Endodermal cell (in vitro differentiated cells): ENCODE data around the gene DNPEP. TPM values are rescaled to one million over a fixed set of nuclear protein-coding genes. Genes with fewer than 3 reads are reported as not detected.
"Not testable (repeated sequence)": the region's sequence is repeated elsewhere in the genome, so short reads cannot be mapped to it uniquely, and the experiment has no call there.

ENCODE experiments used
- DNase-seq: peaks from one replicate; pipeline ENCODE4 v3.0.0-alpha.2; 2017
- H3K27ac ChIP-seq: 2 replicates; pipeline ENCODE4 v1.5.1; 2013; ENCODE audit warnings: mild to moderate bottlenecking, low read depth, low read length, moderate library complexity
- H3K27me3 ChIP-seq: 2 replicates; pipeline ENCODE4 v1.6.1; 2013; ENCODE audit warnings: mild to moderate bottlenecking, low read length, moderate library complexity; ENCODE audit not compliant: insufficient read depth, control insufficient read depth, poor library complexity, severe bottlenecking
- H3K36me3 ChIP-seq: 2 replicates; pipeline ENCODE4 v1.7.0; 2013; ENCODE audit warnings: mild to moderate bottlenecking, low read length, moderate library complexity; ENCODE audit not compliant: control insufficient read depth, insufficient read depth
- H3K4me1 ChIP-seq: one replicate; pipeline ENCODE4 v1.7.0; 2013; ENCODE audit warnings: low read length; ENCODE audit not compliant: control insufficient read depth, insufficient read depth
- H3K4me3 ChIP-seq: 2 replicates; pipeline ENCODE4 v1.5.1; 2013; ENCODE audit warnings: mild to moderate bottlenecking, low read length, moderate library complexity
- H3K9ac ChIP-seq: 2 replicates; pipeline ENCODE4 v1.6.1; 2013; ENCODE audit warnings: mild to moderate bottlenecking, low read length, moderate library complexity; ENCODE audit not compliant: poor library complexity, severe bottlenecking; ENCODE audit errors: extremely low read depth
- H3K9me3 ChIP-seq: 2 replicates; pipeline ENCODE4 v1.6.1; 2013; ENCODE audit warnings: mild to moderate bottlenecking, low read length, moderate library complexity; ENCODE audit not compliant: control insufficient read depth
- H3K27ac Mint-ChIP-seq: 2 replicates; pipeline ENCODE4 v1.8.0; 2020; ENCODE audit warnings: mixed read lengths
- H3K27me3 Mint-ChIP-seq: 2 replicates; pipeline ENCODE4 v1.8.0; 2021; ENCODE audit warnings: mild to moderate bottlenecking, mixed read lengths; ENCODE audit not compliant: insufficient read depth
- H3K36me3 Mint-ChIP-seq: 2 replicates; pipeline ENCODE4 v1.8.0; 2020; ENCODE audit warnings: low read depth, mixed read lengths
- H3K4me1 Mint-ChIP-seq: 2 replicates; pipeline ENCODE4 v1.8.0; 2020; ENCODE audit warnings: mixed read lengths
- H3K4me3 Mint-ChIP-seq: 2 replicates; pipeline ENCODE4 v1.8.0; 2020; ENCODE audit warnings: mild to moderate bottlenecking, moderate library complexity, mixed read lengths
- H3K9me3 Mint-ChIP-seq: 2 replicates; pipeline ENCODE4 v1.8.0; 2020; ENCODE audit warnings: mild to moderate bottlenecking, mixed read lengths
- WGBS, 2 experiments: methylation state at CpG; one replicate each; pipeline versions ENCODE4 v1.1.5 to v1.1.7; 2013; ENCODE audit warnings: missing lambda C conversion rate in 2 of 2, mixed read lengths in 1 of 2; ENCODE audit not compliant: insufficient coverage in 1 of 2, insufficient read length in 1 of 2; 5-methylcytosine and 5-hydroxymethylcytosine counted together
- total RNA-seq, 2 donors: library from RNA; stranded (reverse); fragmentation: NEBNext Ultra II Directional in 1 of 2; extraction: Animal tissue kit (Norgen Biotek cat#: 25700) in 1 of 2; gene quantifications; 2 replicates in 1 of 2; 3 replicates in 1 of 2; pipeline ENCODE4 v1.2.1, GENCODE V29; 2021
- TF ChIP-seq, protein P1 (sequence below): fragments of 200-600 bp; sonication (generic); conservative IDR thresholded peaks from 2 replicates; pipeline ENCODE4 v1.5.0; 2021; ENCODE audit warnings: antibody characterized with exemption, mild to moderate bottlenecking

Gene DNPEP
- total RNA-seq, 2 donors from 2014 or later = 54.6 to 76.1 TPM

DNA sequence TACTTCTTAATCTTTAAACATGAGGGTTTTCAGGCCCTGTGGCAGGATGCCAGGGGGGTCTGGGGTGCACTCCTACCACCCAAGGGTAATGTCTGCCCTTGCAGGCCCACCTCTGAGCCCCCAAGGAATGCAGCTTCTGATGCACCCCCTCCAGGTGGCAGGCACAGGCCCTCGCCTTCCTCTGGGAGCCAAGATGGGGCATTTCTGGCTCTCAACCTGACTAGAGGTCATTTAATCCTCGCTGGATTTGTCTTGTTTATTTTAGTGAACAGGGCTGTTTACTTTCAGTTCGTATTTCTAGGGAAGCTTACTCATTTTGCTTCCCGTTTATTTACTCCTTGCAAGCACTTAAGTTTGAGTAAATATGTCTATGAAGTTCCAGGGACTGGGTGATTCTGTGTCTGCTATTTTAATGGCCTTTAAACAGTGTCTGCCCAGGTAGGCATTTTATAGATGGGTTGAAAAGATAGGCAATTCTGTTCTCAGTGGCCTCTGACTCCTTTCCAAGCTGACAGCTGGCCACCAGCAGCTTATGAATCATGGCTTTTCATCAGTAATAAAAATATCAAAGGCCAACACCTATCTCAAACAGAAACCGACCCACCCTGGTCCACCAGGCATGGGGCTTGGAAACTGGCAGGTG, 11.1 kb upstream of the DNPEP start:
- TF ChIP-seq, protein P1, sequence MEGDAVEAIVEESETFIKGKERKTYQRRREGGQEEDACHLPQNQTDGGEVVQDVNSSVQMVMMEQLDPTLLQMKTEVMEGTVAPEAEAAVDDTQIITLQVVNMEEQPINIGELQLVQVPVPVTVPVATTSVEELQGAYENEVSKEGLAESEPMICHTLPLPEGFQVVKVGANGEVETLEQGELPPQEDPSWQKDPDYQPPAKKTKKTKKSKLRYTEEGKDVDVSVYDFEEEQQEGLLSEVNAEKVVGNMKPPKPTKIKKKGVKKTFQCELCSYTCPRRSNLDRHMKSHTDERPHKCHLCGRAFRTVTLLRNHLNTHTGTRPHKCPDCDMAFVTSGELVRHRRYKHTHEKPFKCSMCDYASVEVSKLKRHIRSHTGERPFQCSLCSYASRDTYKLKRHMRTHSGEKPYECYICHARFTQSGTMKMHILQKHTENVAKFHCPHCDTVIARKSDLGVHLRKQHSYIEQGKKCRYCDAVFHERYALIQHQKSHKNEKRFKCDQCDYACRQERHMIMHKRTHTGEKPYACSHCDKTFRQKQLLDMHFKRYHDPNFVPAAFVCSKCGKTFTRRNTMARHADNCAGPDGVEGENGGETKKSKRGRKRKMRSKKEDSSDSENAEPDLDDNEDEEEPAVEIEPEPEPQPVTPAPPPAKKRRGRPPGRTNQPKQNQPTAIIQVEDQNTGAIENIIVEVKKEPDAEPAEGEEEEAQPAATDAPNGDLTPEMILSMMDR = no peak
- H3K9me3 Mint-ChIP-seq = no peaks in the 10 kb centered on the region
- H3K36me3 Mint-ChIP-seq = no peaks in the 10 kb centered on the region
- H3K27ac Mint-ChIP-seq = no peak overlapping the region
- 81 to 86% methylated on average over 1 to 5 of the region's 5 CpGs for WGBS, 2 experiments
- no peak overlapping the region for H3K27ac ChIP-seq
- H3K4me3 ChIP-seq = no peak overlapping the region
- H3K36me3 ChIP-seq = no peaks in the 10 kb centered on the region
- peaks cover 11% of the 10 kb centered on the region for H3K27me3 Mint-ChIP-seq
- H3K9me3 ChIP-seq = no peaks in the 10 kb centered on the region
- no peak overlapping the region for H3K9ac ChIP-seq
- DNase-seq = no peak
- peaks cover 28% of the 10 kb centered on the region for H3K4me1 ChIP-seq
- no peaks in the 10 kb centered on the region for H3K27me3 ChIP-seq
- H3K4me3 Mint-ChIP-seq = no peak overlapping the region
- peaks cover 31% of the 10 kb centered on the region for H3K4me1 Mint-ChIP-seq

GRCh38 chr2:219396863-219397457, 9.2 kb upstream of the DNPEP start:
- no peaks in the 10 kb centered on the region for H3K9me3 Mint-ChIP-seq
- no peak overlapping the region for H3K4me3 Mint-ChIP-seq
- Histone ChIP-seq H3K4me1 (peaks cover 21% of the 10 kb centered on the region), H3K9me3 (no peaks in the 10 kb centered on the region), H3K36me3 (no peaks in the 10 kb centered on the region), H3K4me3 (no peak overlapping the region), H3K27me3 (no peaks in the 10 kb centered on the region), H3K9ac (no peak overlapping the region), H3K27ac (no peak overlapping the region)
- H3K4me1 Mint-ChIP-seq = peaks cover 21% of the 10 kb centered on the region
- no peak for DNase-seq
- no peak overlapping the region for H3K27ac Mint-ChIP-seq
- H3K36me3 Mint-ChIP-seq = no peaks in the 10 kb centered on the region
- 86 to 100% methylated on average over 2 to 6 of the region's 6 CpGs for WGBS, 2 experiments
- TF ChIP-seq, protein P1 = no peak
- H3K27me3 Mint-ChIP-seq = peaks cover 17% of the 10 kb centered on the region

DNA sequence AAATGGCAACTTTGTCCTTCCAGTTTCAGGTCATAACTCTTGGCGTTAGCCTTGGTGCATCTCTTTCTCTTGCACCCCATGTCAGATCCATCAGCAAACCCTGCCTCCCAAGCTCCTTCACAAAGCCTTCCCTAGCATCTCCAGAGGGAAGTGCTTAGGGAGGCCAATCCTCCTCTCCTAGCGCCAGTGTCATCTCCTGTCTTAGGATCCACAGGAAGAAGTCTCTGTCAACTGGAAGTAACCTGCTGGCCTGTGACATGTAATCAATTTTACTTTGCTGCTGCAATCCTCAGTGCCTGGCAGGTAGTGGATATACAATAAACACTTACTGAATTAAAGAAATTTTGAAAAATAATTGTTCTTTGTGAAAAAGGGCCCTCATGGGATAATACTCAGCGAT, 7.9 kb upstream of the DNPEP start:
- Mint-ChIP-seq H3K27ac (no peak overlapping the region), H3K27me3 (peaks cover 17% of the 10 kb centered on the region), H3K36me3 (no peaks in the 10 kb centered on the region), H3K4me3 (no peak overlapping the region), H3K9me3 (no peaks in the 10 kb centered on the region), H3K4me1 (peaks cover 18% of the 10 kb centered on the region)
- no peaks in the 10 kb centered on the region for H3K36me3 ChIP-seq
- TF ChIP-seq, protein P1 = no peak
- no peaks in the 10 kb centered on the region for H3K9me3 ChIP-seq
- H3K9ac ChIP-seq = no peak overlapping the region
- no peaks in the 10 kb centered on the region for H3K27me3 ChIP-seq
- H3K4me1 ChIP-seq = peaks cover 11% of the 10 kb centered on the region
- no peak for DNase-seq
- no peak overlapping the region for H3K27ac ChIP-seq
- no peak overlapping the region for H3K4me3 ChIP-seq
- 94 to 100% methylated on average over 3 of the region's 3 CpGs for WGBS, 2 experiments

GRCh38 chr2:219395056-219395455, 7.3 kb upstream of the DNPEP start:
- 87 to 93% methylated on average over 8 to 9 of the region's 9 CpGs for WGBS, 2 experiments
- H3K27me3 Mint-ChIP-seq = peaks cover 17% of the 10 kb centered on the region

More at GRCh38 chr2:219395056-219395455, 7.3 kb upstream of the DNPEP start:
- not testable (repeated sequence) for H3K27me3 ChIP-seq, H3K4me3 ChIP-seq, H3K36me3 ChIP-seq, H3K27ac Mint-ChIP-seq, H3K4me3 Mint-ChIP-seq, H3K9ac ChIP-seq, DNase-seq, H3K9me3 ChIP-seq, H3K9me3 Mint-ChIP-seq, H3K36me3 Mint-ChIP-seq, H3K27ac ChIP-seq
- peaks cover 14% of the 10 kb centered on the region for H3K4me1 Mint-ChIP-seq
- H3K4me1 ChIP-seq = peaks cover 11% of the 10 kb centered on the region
